ENCODE measurements around the gene CTSD.

CTSD gene

GRCh38 chr11:1760351-1761109 lies 3.2 kb downstream of the CTSD start:
- Histone ChIP-seq H3K9me3 (ENCODE audit: insufficient read depth, low read length) (no peaks in the 10 kb centered on the region), H2AFZ (ENCODE audit: low read depth, low read length, severe bottlenecking) (no peak overlapping the region), H3K9me2 (replicated peaks; ENCODE audit: insufficient read depth, low read length) (no peaks in the 10 kb centered on the region), H3F3A (ENCODE audit: insufficient read depth) (no peaks in the 10 kb centered on the region), H3K27me3 (ENCODE audit: low read length) (no peaks in the 10 kb centered on the region), H3K79me2 (ENCODE audit: insufficient read depth, low read length) (no peaks in the 10 kb centered on the region), H3K27ac (ENCODE audit: low read depth, low read length) (no peak overlapping the region), H4K20me1 (ENCODE audit: low read depth, low read length) (no peaks in the 10 kb centered on the region), H3K4me2 (ENCODE audit: low read depth, low read length, poor library complexity, severe bottlenecking) (no peak overlapping the region), H3K4me3 (ENCODE audit: insufficient read depth, low read length, poor library complexity, severe bottlenecking) (no peak overlapping the region), H3K9ac (ENCODE audit: low read length) (no peak overlapping the region), H3K36me3 (ENCODE audit: low read length) (no peaks in the 10 kb centered on the region)
- no peak for TF ChIP-seq EZH2phosphoT487 (conservative IDR thresholded peaks at IDR 0.05; ENCODE audit: low read length)
- TF ChIP-seq CTCF (IDR thresholded peaks at IDR 0.05; ENCODE audit: insufficient read depth, low read length, poor library complexity, severe bottlenecking) = no peak

- Histone ChIP-seq H3K9me3 (ENCODE audit: insufficient read depth, low read length) (no peaks in the 10 kb centered on the region), H3K4me3 (ENCODE audit: insufficient read depth, low read length, poor library complexity, severe bottlenecking) (no peak overlapping the region), H3K27me3 (ENCODE audit: low read length) (no peaks in the 10 kb centered on the region), H3K79me2 (ENCODE audit: insufficient read depth, low read length) (no peaks in the 10 kb centered on the region), H2AFZ (ENCODE audit: low read depth, low read length, severe bottlenecking) (no peak overlapping the region), H3K4me2 (ENCODE audit: low read depth, low read length, poor library complexity, severe bottlenecking) (no peak overlapping the region), H4K20me1 (ENCODE audit: low read depth, low read length) (no peaks in the 10 kb centered on the region), H3K9me2 (replicated peaks; ENCODE audit: insufficient read depth, low read length) (no peaks in the 10 kb centered on the region), H3F3A (ENCODE audit: insufficient read depth) (no peaks in the 10 kb centered on the region), H3K27ac (ENCODE audit: low read depth, low read length) (no peak overlapping the region), H3K36me3 (ENCODE audit: low read length) (no peaks in the 10 kb centered on the region), H3K9ac (ENCODE audit: low read length) (no peak overlapping the region)
- TF ChIP-seq EZH2phosphoT487 (conservative IDR thresholded peaks at IDR 0.05; ENCODE audit: low read length) = no peak
- no peak for TF ChIP-seq CTCF (IDR thresholded peaks at IDR 0.05; ENCODE audit: insufficient read depth, low read length, poor library complexity, severe bottlenecking)
Measured at GRCh38 chr11:1759851-1760220, 3.9 kb downstream of the CTSD start.

DNA sequence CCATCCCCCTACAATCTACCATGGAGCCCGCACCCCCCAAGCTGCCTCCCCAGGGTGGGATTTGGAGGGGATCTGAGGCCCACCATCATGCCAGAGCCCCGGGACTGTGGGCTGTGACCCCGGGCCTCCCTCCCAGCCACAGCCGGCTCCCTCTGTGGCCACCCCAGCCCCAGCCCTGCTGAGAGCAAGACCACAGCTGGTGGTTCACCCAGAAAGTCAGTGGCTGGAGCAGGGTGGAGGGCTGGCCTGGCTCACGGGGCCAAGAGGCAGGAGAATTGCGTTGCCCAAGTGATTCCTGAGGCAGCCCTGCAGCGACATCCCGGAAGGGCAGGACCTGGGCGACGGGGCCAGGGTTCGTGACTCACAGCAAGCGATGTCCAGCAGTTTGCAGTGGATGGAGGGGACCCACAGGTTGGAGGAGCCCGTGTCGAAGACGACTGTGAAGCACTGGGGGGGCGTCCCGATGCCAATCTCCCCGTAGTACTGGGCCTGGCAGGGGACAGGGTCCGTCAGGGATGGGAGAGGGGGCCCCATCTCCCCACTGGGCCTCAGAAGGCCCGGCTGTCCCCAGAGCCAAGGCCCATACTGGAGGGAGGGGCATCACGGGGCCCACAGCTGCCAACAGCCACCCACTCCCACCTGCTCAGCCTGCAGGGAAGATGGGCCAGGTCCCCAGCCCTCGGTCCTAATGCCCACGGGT lies 4.4 kb downstream of the CTSD start:
- Histone ChIP-seq H3K79me2 (ENCODE audit: insufficient read depth, low read length) (no peaks in the 10 kb centered on the region), H3K27ac (ENCODE audit: low read depth, low read length) (no peak overlapping the region), H3F3A (ENCODE audit: insufficient read depth) (no peaks in the 10 kb centered on the region), H2AFZ (ENCODE audit: low read depth, low read length, severe bottlenecking) (no peak overlapping the region), H3K36me3 (ENCODE audit: low read length) (no peaks in the 10 kb centered on the region), H3K4me2 (ENCODE audit: low read depth, low read length, poor library complexity, severe bottlenecking) (no peak overlapping the region), H3K9ac (ENCODE audit: low read length) (no peak overlapping the region), H3K27me3 (ENCODE audit: low read length) (no peaks in the 10 kb centered on the region), H3K9me3 (ENCODE audit: insufficient read depth, low read length) (no peaks in the 10 kb centered on the region), H4K20me1 (ENCODE audit: low read depth, low read length) (no peaks in the 10 kb centered on the region), H3K9me2 (replicated peaks; ENCODE audit: insufficient read depth, low read length) (no peaks in the 10 kb centered on the region), H3K4me3 (ENCODE audit: insufficient read depth, low read length, poor library complexity, severe bottlenecking) (no peak overlapping the region)
- TF ChIP-seq CTCF (IDR thresholded peaks at IDR 0.05; ENCODE audit: insufficient read depth, low read length, poor library complexity, severe bottlenecking) (no peak), EZH2phosphoT487 (conservative IDR thresholded peaks at IDR 0.05; ENCODE audit: low read length) (no peak)
